Parathyroid adenoma (tissue), 2 donors: ENCODE measurements around the gene MARCHF5.

Experiments
- H2AFZ ChIP-seq: fragments of 300-600 bp; sonication (generic); one replicate; pipeline ENCODE4 v1.7.0; 2017; ENCODE audit warnings: antibody characterized with exemption, mild to moderate bottlenecking
- H3K27ac ChIP-seq: fragments of 300-600 bp; sonication (generic); one replicate; pipeline ENCODE4 v1.7.0; 2017
- H3K27me3 ChIP-seq: fragments of 300-600 bp; sonication (generic); one replicate; pipeline ENCODE4 v1.7.0; 2017; ENCODE audit warnings: low read length; ENCODE audit not compliant: control insufficient read depth, insufficient read depth
- H3K36me3 ChIP-seq: fragments of 300-600 bp; sonication (generic); one replicate; pipeline ENCODE4 v1.7.0; 2017; ENCODE audit warnings: low read length; ENCODE audit not compliant: control insufficient read depth, insufficient read depth
- H3K4me1 ChIP-seq: fragments of 300-600 bp; sonication (generic); one replicate; pipeline ENCODE4 v1.7.0; 2017; ENCODE audit warnings: control low read depth
- H3K4me2 ChIP-seq: fragments of 300-600 bp; sonication (generic); one replicate; pipeline ENCODE4 v1.7.0; 2017; ENCODE audit warnings: low read length
- H3K4me3 ChIP-seq: fragments of 300-600 bp; sonication (generic); one replicate; pipeline ENCODE4 v1.7.0; 2017; ENCODE audit warnings: low read depth, low read length
- H3K79me2 ChIP-seq: fragments of 300-600 bp; sonication (generic); one replicate; pipeline ENCODE4 v1.7.0; 2017; ENCODE audit warnings: control low read depth
- H3K9ac ChIP-seq: fragments of 300-600 bp; sonication (generic); one replicate; pipeline ENCODE4 v1.7.0; 2017; ENCODE audit warnings: mild to moderate bottlenecking
- H3K9me3 ChIP-seq: fragments of 300-600 bp; sonication (generic); one replicate; pipeline ENCODE4 v1.7.0; 2017; ENCODE audit warnings: low read length; ENCODE audit not compliant: control insufficient read depth
- CTCF ChIP-seq: fragments of 300-600 bp; sonication (generic); IDR thresholded peaks from one replicate; pipeline ENCODE4 v1.7.0; 2017; ENCODE audit warnings: antibody characterized with exemption, mild to moderate bottlenecking
- donor health status: primary hyperparathyroidism.

Gene MARCHF5

GRCh38 chr10:92244796-92245195, 46.2 kb upstream of the MARCHF5 start:
- H3K27me3 ChIP-seq = no peaks in the 10 kb centered on the region
- no peaks in the 10 kb centered on the region for H3K9me3 ChIP-seq
- no peak overlapping the region for H3K9ac ChIP-seq
- H3K27ac ChIP-seq = no peak overlapping the region
- no peak overlapping the region for H2AFZ ChIP-seq
- no peak for TF ChIP-seq CTCF
- no peak overlapping the region for H3K4me2 ChIP-seq
- H3K79me2 ChIP-seq = peaks cover 10% of the 10 kb centered on the region
- H3K4me3 ChIP-seq = no peak overlapping the region
- H3K36me3 ChIP-seq = no peaks in the 10 kb centered on the region
- peaks cover 6% of the 10 kb centered on the region for H3K4me1 ChIP-seq

- Histone ChIP-seq H3K4me1 (no peaks in the 10 kb centered on the region), H3K27ac (no peak overlapping the region), H3K79me2 (peaks cover 15% of the 10 kb centered on the region), H3K9ac (no peak overlapping the region), H3K36me3 (no peaks in the 10 kb centered on the region), H3K9me3 (no peaks in the 10 kb centered on the region), H3K4me3 (no peak overlapping the region), H3K27me3 (no peaks in the 10 kb centered on the region), H2AFZ (no peak overlapping the region), H3K4me2 (no peak overlapping the region)
- TF ChIP-seq CTCF = no peak
Measured at GRCh38 chr10:92248566-92248965, 42.4 kb upstream of the MARCHF5 start.

- no peak overlapping the region for H3K4me2 ChIP-seq
- TF ChIP-seq CTCF = no peak
- peaks cover 20% of the 10 kb centered on the region for H3K79me2 ChIP-seq
Measured at GRCh38 chr10:92263396-92263795, 27.6 kb upstream of the MARCHF5 start.

GRCh38 chr10:92264249-92264648, 26.7 kb upstream of the MARCHF5 start:
- no peak overlapping the region for H3K9ac ChIP-seq
- H3K27ac ChIP-seq = no peak overlapping the region
- no peak overlapping the region for H3K4me2 ChIP-seq
- H3K79me2 ChIP-seq = peaks cover 15% of the 10 kb centered on the region
- no peaks in the 10 kb centered on the region for H3K27me3 ChIP-seq
- H3K4me3 ChIP-seq = no peak overlapping the region
- no peaks in the 10 kb centered on the region for H3K9me3 ChIP-seq
- peaks cover 3% of the 10 kb centered on the region for H3K4me1 ChIP-seq
- no peaks in the 10 kb centered on the region for H3K36me3 ChIP-seq
- H2AFZ ChIP-seq = no peak overlapping the region
- TF ChIP-seq CTCF = no peak

More at GRCh38 chr10:92263396-92263795, 27.6 kb upstream of the MARCHF5 start:
- H3K4me1 ChIP-seq = peaks cover 3% of the 10 kb centered on the region
- H3K9ac ChIP-seq = no peak overlapping the region
- no peaks in the 10 kb centered on the region for H3K27me3 ChIP-seq
- H3K27ac ChIP-seq = no peak overlapping the region
- no peaks in the 10 kb centered on the region for H3K9me3 ChIP-seq
- no peaks in the 10 kb centered on the region for H3K36me3 ChIP-seq
- no peak overlapping the region for H2AFZ ChIP-seq
- H3K4me3 ChIP-seq = no peak overlapping the region

GRCh38 chr10:92265687-92266258, 25.2 kb upstream of the MARCHF5 start:
- Histone ChIP-seq H3K4me3 (no peak overlapping the region), H3K79me2 (peaks cover 11% of the 10 kb centered on the region), H2AFZ (no peak overlapping the region), H3K27me3 (no peaks in the 10 kb centered on the region), H3K27ac (no peak overlapping the region), H3K9me3 (no peaks in the 10 kb centered on the region), H3K9ac (no peak overlapping the region), H3K4me1 (peaks cover 3% of the 10 kb centered on the region), H3K36me3 (no peaks in the 10 kb centered on the region), H3K4me2 (no peak overlapping the region)
- no peak for TF ChIP-seq CTCF
